22Rv1 (cell line): ENCODE results near the gene CD93.

ENCODE experiments used
- H3K27ac ChIP-seq: fragments of 450-650 bp; 2 replicates; pipeline ENCODE4 v1.5.1; 2017
- CTCF ChIP-seq: fragments of 450-650 bp; IDR thresholded peaks from 2 replicates; pipeline ENCODE4 v1.5.1; 2017; ENCODE audit warnings: mild to moderate bottlenecking
- ZFX ChIP-seq: fragments of 450-650 bp; IDR thresholded peaks from 2 replicates; pipeline ENCODE4 v1.6.1; 2017; ENCODE audit warnings: antibody characterized with exemption, borderline replicate concordance

Gene CD93

DNA sequence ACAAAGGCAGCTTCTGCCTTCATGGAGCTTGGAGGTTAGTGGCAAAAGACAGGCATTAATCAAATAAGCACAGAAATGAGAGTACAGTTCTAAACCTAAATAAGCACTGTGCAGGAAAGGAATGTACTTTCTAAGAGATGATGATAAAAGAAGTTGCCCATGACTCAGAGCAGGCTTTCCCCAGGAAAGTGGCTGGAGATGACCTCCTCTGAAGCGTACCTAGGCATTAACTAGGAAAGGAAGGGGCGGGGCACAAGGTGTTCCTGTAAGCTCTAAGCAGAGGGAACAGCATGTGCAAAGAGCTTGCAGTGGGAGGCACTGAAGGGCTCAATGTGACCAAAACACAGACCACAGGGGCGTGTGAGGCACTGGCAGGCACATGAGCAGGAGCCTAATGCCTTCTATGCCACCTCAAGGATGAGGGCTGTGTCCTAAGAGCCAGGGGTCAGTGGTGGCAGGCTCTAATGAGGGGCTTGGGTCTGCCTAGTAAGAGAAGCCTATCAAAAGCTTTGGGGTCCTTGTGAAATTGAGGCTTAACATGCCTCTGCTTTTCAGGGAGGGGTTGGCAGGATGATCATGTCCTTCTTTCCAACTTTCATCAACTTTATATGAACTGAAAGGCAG, 46.1 kb downstream of the CD93 start:
- H3K27ac ChIP-seq: no peak overlapping the region
- TF ChIP-seq ZFX (no peak), CTCF (no peak)

DNA sequence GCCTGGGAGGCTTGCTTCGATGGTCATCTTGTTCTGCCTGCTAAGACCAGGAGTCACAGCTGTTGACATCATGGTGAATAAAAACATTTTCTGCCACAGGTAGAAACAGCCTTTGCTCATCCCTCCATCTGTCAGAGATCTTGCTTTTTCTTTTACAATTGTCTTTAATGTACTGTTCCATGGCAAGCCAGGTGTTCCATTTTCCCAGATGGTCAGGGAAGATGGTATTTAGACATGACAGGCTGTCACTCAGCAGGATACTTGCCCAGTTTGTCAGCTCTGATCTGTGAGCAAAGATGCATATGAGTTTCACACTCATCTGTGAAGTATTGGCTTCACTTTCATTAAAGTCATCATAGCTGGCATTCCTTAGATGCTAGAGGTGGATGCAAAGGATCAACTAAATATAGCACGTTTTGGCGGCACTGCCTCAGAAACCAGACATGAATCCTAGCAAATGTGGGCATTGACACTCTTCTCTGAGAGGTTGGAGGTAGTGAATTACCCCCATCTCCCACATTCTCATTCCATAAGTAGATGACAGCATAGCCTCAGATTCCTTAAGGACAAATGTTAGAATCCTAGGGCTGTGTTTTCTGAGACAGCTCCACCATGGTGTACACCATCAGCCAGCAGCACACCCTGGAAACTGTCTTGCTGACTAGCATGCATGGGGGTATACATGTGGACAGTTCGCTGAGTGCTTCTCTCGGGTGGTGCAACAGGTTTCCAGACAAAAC, 46.8 kb downstream of the CD93 start:
- TF ChIP-seq ZFX (no peak), CTCF (no peak)

DNA sequence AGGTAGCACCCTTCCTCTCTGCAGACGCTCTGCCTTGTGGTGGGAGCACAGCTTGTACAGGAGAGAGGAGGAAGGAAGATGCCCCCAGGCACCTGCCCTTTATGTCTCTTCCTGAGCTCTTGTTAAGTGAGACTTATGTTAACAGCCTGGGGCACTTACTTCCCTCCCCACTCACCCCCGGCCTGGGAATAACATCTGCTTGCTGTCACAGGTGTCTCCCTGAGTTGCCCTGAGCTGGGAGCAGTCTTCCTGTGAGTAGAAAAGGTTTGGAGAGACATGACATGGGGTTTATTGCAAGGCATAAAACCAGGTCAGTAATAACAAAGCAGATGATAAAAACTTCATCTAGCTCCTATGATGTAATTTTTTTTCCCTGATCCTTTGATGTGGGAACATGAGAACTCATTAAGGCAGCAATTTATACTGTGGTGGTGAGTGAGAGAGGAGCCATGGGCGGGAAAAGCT, 49.1 kb downstream of the CD93 start:
- no peak for TF ChIP-seq ZFX
- TF ChIP-seq CTCF: no peak
- no peak overlapping the region for H3K27ac ChIP-seq

More for the DNA sequence above, 46.8 kb downstream of the CD93 start:
- no peak overlapping the region for H3K27ac ChIP-seq

GRCh38 chr20:23036371-23036770, 49.8 kb downstream of the CD93 start:
- TF ChIP-seq ZFX: no peak
- TF ChIP-seq CTCF: no peak
- no peak overlapping the region for H3K27ac ChIP-seq

- TF ChIP-seq CTCF: no peak
- TF ChIP-seq ZFX: no peak
- H3K27ac ChIP-seq: no peak overlapping the region
These were observed 50.4 kb downstream of the CD93 start for GRCh38 chr20:23035731-23036130.

- TF ChIP-seq ZFX (no peak), CTCF (no peak)
- no peak within 1 kb of the TSS for H3K27ac ChIP-seq
These were observed 51.1 kb downstream of the CD93 start, which contains the start of gene SSTR4 for GRCh38 chr20:23034721-23035671. Gene SSTR4, plus strand, starts transcription at chr20:23035312. Its CDS starts 172 bp downstream, at chr20:23035484.
